K562 (cell line): ENCODE data around the gene INO80D. TPM values are rescaled to one million over a fixed set of nuclear protein-coding genes. Genes with fewer than 3 reads are reported as not detected.

Source experiments
- EP400 ChIP-seq: fragments of 450-650 bp; IDR thresholded peaks from 2 replicates; pipeline ENCODE4 v1.6.1; 2017; ENCODE audit warnings: antibody characterized with exemption, mild to moderate bottlenecking, moderate library complexity
- EZH2 ChIP-seq: IDR thresholded peaks from 2 replicates; pipeline ENCODE4 v1.6.1; 2012; ENCODE audit warnings: low read depth, mild to moderate bottlenecking, inconsistent platforms, low read length, borderline replicate concordance
- NCOA2 ChIP-seq, 2 experiments: fragments of 450-650 bp; IDR thresholded peaks; 2 replicates each; pipeline ENCODE4 v1.6.1; 2018; ENCODE audit warnings: mild to moderate bottlenecking in 2 of 2, moderate library complexity in 1 of 2; ENCODE audit not compliant: partially characterized antibody in 2 of 2
- PURB ChIP-seq: sonication (generic); formaldehyde crosslinking; IDR thresholded peaks from 2 replicates; pipeline ENCODE4 v1.9.0; 2021; ENCODE audit warnings: low read depth, mild to moderate bottlenecking, missing genetic modification reagents
- RBBP5 ChIP-seq: fragments of 200-600 bp; sonication (generic); IDR thresholded peaks from 2 replicates; pipeline ENCODE4 v1.6.1; 2012; ENCODE audit warnings: borderline replicate concordance, mild to moderate bottlenecking, low read length, control low read depth, inconsistent platforms; ENCODE audit not compliant: insufficient read depth, poor library complexity, severe bottlenecking
- TSHZ1 ChIP-seq: fragments of 250-450 bp; sonication (Bioruptor Pico); IDR thresholded peaks from 2 replicates; pipeline ENCODE4 v1.4.0; 2020; ENCODE audit warnings: mild to moderate bottlenecking, moderate library complexity
- XRCC5 ChIP-seq: fragments of 200-400 bp; formaldehyde crosslinking; IDR thresholded peaks from 2 replicates; pipeline ENCODE4 v1.6.1; 2017; ENCODE audit warnings: low read depth, mild to moderate bottlenecking, low read length
- ZBTB11 ChIP-seq, 3 experiments: fragments of 200-800 bp in 1 of 3; fragments of 250-450 bp in 1 of 3; fragments of 450-650 bp in 1 of 3; sonication (Bioruptor Pico) in 1 of 3; sonication (Bioruptor generic) in 1 of 3; formaldehyde crosslinking in 1 of 3; IDR thresholded peaks; 2 replicates each; pipeline versions ENCODE4 v1.6.1 to v1.8.0; 2016 to 2022; ENCODE audit warnings: mild to moderate bottlenecking in 2 of 3, missing genetic modification characterization in 2 of 3, missing compliant biosample characterization in 1 of 3, moderate library complexity in 1 of 3
- ZBTB40 ChIP-seq, 2 experiments: fragments of 450-650 bp in 1 of 2; sonication (generic) in 1 of 2; formaldehyde crosslinking in 1 of 2; IDR thresholded peaks; 2 replicates each; pipeline versions ENCODE4 v1.7.1 to v1.9.0; 2016 to 2022; ENCODE audit warnings: inconsistent platforms in 1 of 2, mild to moderate bottlenecking in 1 of 2, missing genetic modification reagents in 1 of 2
- ZNF717 ChIP-seq: fragments of 250-450 bp; sonication (Bioruptor Pico); IDR thresholded peaks from 2 replicates; pipeline ENCODE4 v1.5.0; 2021
- polyA plus RNA-seq, 8 experiments: library from polyadenylated mRNA; depleted of rRNA in 4 of 8; stranded (reverse) in 5 of 8; unstranded in 3 of 8; fragments of >200 nt; fragmentation: Nextera tagmentation in 2 of 8; fragmentation: Illumina TruSeq in 1 of 8; extraction: Ambion mirVana in 2 of 8; extraction: Trizol in 1 of 8; gene quantifications; 2 replicates each; pipeline versions ENCODE4 v1.2.1 to v1.2.3, GENCODE V29; 2011 to 2014; ENCODE audit warnings: inconsistent platforms in 1 of 8, missing spikeins in 1 of 8
- total RNA-seq, 7 experiments: library from RNA; depleted of rRNA in 6 of 7; stranded (reverse); fragments of >200 nt in 6 of 7; fragmentation: Illumina TruSeq in 2 of 7; extraction: Trizol in 2 of 7; gene quantifications; 2 replicates each; pipeline versions ENCODE4 v1.2.1 to v1.2.3, GENCODE V29; 2011 to 2021; ENCODE audit warnings: low replicate concordance in 1 of 7

The INO80D gene
- total and polyA plus RNA-seq, 9 of the 15 experiments (the other 6 are each of a cell fraction or from before 2014, with no cell fraction given): 0.64 to 8.1 (median 2.9) TPM

- TF ChIP-seq ZBTB40 (IDR thresholded peaks at IDR 0.05) (peak; percentile 61), ZBTB40 (CRISPR knock-in tag; IDR thresholded peaks at IDR 0.05) (no peak), PURB (no peak), EZH2 (no peak), TSHZ1 (no peak), RBBP5 (peak; percentile 41), NCOA2 (IDR thresholded peaks at IDR 0.05; ENCODE audit: partially characterized antibody in 2 of 2) (no peak), XRCC5 (no peak), EP400 (0 out of 2 replicates have a peak, but pooled peaks have one; percentile 48), ZBTB11 (CRISPR knock-in tag; IDR thresholded peaks at IDR 0.05) (peak in 1 of 3 experiments; percentile 86; a peak in 2 of 6 replicates), ZNF717 (CRISPR knock-in tag) (no peak)
Measured at GRCh38 chr2:206084439-206084869, 1.5 kb downstream of the INO80D start (continued).
